HG03039 (cell line): ENCODE measurements around the gene LIPG.

Experiments used
- ATAC-seq: cut with Tn5 transposase; IDR thresholded peaks from one replicate; pipeline ENCODE4 v1.9.1; 2021; ENCODE audit warnings: mild to moderate bottlenecking, moderate library complexity; ENCODE audit not compliant: unreplicated experiment

LIPG gene

GRCh38 chr18:49631146-49631866 is 69.4 kb downstream of the LIPG start:
- no peak for ATAC-seq

GRCh38 chr18:49632588-49632987 is 70.7 kb downstream of the LIPG start:
- no peak for ATAC-seq

DNA sequence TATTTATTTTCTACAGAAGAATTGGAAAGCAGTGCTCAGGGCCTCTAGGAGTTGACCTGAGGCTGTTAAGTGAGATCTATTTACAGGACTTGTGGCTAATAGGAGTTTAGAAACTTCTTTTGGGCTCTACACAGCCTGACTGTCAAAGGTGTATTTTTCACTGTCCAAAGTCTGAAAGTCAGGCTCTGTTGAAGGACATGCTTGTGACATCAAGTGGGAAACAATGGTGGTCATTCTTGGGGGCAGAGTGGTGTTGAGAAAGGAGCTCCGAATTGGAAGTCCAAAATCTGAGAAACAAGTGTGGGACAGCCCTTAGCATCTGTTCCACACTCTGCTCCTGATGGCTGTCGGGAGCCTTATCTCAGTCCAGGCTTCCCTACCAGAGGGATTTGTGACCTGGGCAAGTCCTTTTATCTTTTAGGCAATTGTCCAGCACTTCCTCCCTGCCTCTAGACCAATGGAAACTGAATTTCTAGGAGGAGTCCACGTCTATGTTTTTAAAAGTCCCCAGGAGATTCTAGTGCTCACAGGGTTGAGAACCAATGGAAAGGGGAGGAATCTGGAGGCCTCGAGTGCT is 76.4 kb downstream of the LIPG start:
- no peak for ATAC-seq

GRCh38 chr18:49638891-49639557 is 77.2 kb downstream of the LIPG start:
- no peak for ATAC-seq

DNA sequence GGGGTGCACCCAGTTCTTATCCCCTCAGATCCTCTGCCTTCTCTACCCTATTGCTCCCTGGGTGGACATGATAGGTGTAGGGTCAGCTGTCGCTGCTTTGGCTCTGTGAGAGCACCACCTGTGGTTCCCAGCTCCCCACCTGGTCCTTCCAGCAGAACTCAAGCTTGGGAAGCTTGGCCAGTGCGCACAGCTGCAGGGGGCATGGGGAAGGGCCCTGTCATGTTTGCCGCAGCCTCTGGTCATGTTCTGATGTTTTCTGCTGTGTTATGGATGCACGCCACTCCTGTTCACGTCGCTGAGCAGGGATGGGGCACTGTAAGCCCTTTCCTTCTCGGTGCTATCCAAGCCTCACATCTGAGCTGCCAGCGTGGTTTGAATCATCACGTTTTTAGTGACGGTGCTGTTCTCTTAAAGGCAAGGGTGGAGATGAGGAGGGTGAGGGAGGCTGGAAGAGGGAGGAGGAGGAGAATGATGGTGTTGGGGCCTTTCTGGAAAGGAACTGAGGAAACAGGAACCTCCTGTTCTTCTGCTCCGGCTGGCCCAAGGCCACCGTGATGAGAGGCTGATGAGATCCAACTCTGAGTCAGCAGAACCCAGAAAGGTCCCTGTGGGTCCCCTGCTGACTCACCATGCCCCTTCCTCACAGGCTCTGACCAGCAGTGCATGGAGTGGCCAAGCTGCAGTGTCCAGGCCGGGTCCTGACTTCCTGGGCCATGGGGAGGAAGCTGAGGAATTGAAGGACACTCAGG is 78.0 kb downstream of the LIPG start:
- ATAC-seq: no peak

DNA sequence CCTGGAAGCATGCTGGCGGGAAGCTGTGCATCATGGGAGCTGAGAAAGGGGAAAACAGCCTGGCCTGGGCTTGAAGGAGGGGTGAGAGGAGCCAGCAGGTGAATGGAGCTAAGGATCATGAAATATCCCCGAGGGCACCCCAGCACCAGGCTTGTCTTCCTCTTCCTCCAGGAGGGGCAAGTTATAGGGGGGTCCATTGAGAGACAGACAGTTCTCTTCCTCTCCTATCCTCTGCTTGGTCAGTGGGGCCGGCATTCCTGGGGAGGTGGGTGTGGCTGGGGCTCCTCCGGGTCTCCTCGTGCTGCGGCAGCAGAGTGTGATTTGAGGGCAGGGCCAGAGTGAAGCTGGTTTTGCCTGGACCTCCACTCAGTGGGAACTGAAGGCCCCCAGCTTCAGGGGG is 78.9 kb downstream of the LIPG start:
- ATAC-seq: no peak

DNA sequence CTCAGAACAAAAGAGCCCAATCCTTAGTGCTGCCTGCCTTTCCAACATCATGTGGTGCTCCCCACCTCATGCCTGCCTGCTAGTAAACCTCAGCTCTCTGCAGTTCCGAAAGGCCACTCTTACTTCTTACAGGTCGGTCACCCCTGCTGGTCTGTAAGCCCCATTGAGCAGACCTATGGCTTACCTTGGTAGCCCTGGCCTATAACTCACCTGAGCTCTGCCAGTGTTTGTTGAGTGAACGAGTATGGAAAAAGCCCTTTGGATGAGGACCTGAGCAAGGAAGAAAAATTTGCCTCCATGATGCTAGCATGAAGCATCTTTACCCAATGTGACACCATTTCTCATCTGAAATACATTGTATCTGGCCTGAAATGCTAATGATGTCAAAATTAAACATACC is 83.3 kb downstream of the LIPG start:
- no peak for ATAC-seq

DNA sequence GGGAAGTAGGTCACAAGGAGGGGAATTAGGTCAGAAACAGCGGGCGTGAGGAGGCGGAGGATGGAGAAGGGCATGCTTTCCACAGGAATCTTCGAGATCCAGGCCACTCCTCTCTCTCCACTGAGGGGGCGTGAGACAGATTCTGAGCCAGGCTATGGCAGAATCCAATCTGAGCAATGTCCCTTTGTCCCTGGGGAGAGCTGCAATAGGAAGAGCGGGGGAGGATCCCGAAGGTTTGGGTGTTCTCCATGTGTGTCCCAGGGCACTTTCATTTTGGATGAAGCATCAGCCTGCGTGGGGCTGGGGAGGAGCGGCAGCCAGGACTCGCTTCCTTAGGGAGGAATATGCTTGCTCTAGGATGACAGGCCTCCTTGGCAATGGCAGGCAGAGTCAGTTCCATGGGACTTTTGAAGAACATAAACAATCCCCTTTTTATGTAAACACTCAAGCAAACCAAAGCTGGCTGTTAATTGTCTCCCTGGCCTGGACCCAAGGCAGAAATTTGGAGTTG is 84.0 kb downstream of the LIPG start:
- no peak for ATAC-seq

DNA sequence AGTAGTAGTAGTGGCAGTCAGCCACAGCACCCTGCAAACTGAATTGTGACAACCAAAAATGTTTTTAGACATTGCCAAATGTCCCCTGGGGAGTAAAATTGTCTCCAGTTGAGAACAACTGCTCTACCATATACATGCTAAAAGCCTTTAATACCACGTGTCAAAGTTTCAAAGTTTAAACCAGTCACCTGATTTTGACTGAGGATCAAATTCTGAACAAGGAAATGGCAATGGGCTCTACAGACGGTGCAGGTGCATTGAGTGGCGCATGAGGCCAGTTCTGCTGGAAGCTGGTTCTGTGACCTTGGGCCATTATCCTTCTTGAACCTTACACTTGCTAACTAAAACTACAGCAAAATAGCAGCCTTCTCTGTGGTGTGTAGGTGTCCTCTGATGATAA is 85.0 kb downstream of the LIPG start:
- ATAC-seq: no peak

DNA sequence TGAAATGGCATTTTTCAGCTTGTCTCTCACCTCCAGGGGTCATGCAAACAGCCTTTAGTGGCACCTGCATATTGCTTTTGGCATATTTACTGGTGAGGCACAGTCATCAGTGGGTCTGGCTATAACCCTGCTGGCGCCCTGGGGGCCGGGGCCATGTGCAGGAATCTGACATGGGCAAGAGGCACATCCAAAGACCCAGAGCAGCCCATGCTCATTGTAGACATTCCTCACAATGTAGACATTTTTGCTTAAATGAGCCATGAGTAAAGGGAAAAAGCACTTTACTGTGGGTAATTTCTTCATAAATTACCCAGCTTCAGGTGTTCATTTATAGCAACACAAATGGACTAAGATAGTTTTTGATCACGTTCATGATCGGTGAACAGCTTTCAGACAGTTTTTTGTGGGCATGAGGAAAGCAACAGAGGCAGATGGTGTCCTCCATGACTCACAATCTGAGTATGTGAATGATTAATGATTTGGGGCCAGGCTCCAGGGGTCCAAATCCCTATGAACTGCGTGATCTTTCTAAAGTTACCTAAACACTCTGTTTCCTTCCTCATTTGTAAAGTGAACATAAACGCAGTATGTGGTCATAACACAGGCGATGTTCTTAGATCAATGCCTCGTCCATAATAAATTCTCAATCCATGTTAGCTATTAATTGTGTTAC is 85.8 kb downstream of the LIPG start:
- ATAC-seq: no peak

- no peak for ATAC-seq
Measured at GRCh38 chr18:49648326-49648725, 86.5 kb downstream of the LIPG start.
